H9 (cell line): ENCODE measurements around the gene SCG2. TPM values are rescaled to one million over a fixed set of nuclear protein-coding genes. Genes with fewer than 3 reads are reported as not detected.

Source experiments
- DNase-seq: peaks from one replicate; pipeline ENCODE4 v3.0.0-alpha.2; 2017
- H2AFZ ChIP-seq: one replicate; pipeline ENCODE4 v1.6.1; 2013; ENCODE audit warnings: mild to moderate bottlenecking, low read length, control low read depth, moderate library complexity
- H2AK5ac ChIP-seq: 2 replicates; pipeline ENCODE4 v1.6.1; 2013; ENCODE audit warnings: low read length, control low read depth, mixed read lengths; ENCODE audit not compliant: insufficient read length
- H2BK120ac ChIP-seq: one replicate; pipeline ENCODE4 v1.6.1; 2013; ENCODE audit warnings: low read depth, mild to moderate bottlenecking, low read length, control low read depth, inconsistent platforms; ENCODE audit not compliant: poor library complexity, severe bottlenecking
- H2BK12ac ChIP-seq: 2 replicates; pipeline ENCODE4 v1.6.1; 2013; ENCODE audit warnings: low read length, control low read depth, mixed read lengths, low read depth; ENCODE audit not compliant: insufficient read length
- H2BK15ac ChIP-seq: 2 replicates; pipeline ENCODE4 v1.6.1; 2013; ENCODE audit warnings: low read depth, low read length, control low read depth
- H2BK20ac ChIP-seq: one replicate; pipeline ENCODE4 v1.6.1; 2013; ENCODE audit warnings: low read depth, mild to moderate bottlenecking, low read length, control low read depth, inconsistent platforms; ENCODE audit not compliant: poor library complexity, severe bottlenecking
- H2BK5ac ChIP-seq: 2 replicates; pipeline ENCODE4 v1.6.1; 2013; ENCODE audit warnings: low read length, control low read depth, mixed read lengths; ENCODE audit not compliant: insufficient read length
- H3K14ac ChIP-seq: 2 replicates; pipeline ENCODE4 v1.6.1; 2013; ENCODE audit warnings: low read length, control low read depth; ENCODE audit not compliant: insufficient read depth
- H3K18ac ChIP-seq: 2 replicates; pipeline ENCODE4 v1.6.1; 2013; ENCODE audit warnings: low read depth, mild to moderate bottlenecking, mixed read lengths, low read length, control low read depth; ENCODE audit not compliant: insufficient read length
- H3K23ac ChIP-seq: 2 replicates; pipeline ENCODE4 v1.6.1; 2013; ENCODE audit warnings: low read length, control low read depth, mixed read lengths, low read depth; ENCODE audit not compliant: insufficient read length
- H3K23me2 ChIP-seq: 2 replicates; pipeline ENCODE4 v1.6.1; 2013; ENCODE audit warnings: low read depth, mild to moderate bottlenecking, mixed read lengths, low read length, control low read depth; ENCODE audit not compliant: insufficient read length, poor library complexity, severe bottlenecking
- H3K27ac ChIP-seq: 2 replicates; pipeline ENCODE4 v1.5.1; 2013; ENCODE audit warnings: low read length, control low read depth, mixed read lengths, low read depth; ENCODE audit not compliant: insufficient read length
- H3K27me3 ChIP-seq: 2 replicates; pipeline ENCODE4 v1.6.1; 2013; ENCODE audit warnings: low read length, control low read depth, inconsistent platforms; ENCODE audit not compliant: insufficient read depth
- H3K4ac ChIP-seq: 2 replicates; pipeline ENCODE4 v1.6.1; 2013; ENCODE audit warnings: low read depth, mild to moderate bottlenecking, control low read depth, inconsistent platforms, low read length, moderate library complexity
- H3K4me1 ChIP-seq: 2 replicates; pipeline ENCODE4 v1.6.1; 2013; ENCODE audit warnings: low read length, control low read depth, inconsistent platforms; ENCODE audit not compliant: insufficient read depth
- H3K4me2 ChIP-seq: 2 replicates; pipeline ENCODE4 v1.6.1; 2013; ENCODE audit warnings: low read length, control low read depth, mixed read lengths; ENCODE audit not compliant: insufficient read length, insufficient read depth
- H3K56ac ChIP-seq: 2 replicates; pipeline ENCODE4 v1.6.1; 2013; ENCODE audit warnings: low read depth, mild to moderate bottlenecking, mixed read lengths, low read length, control low read depth; ENCODE audit not compliant: insufficient read length
- H3K79me1 ChIP-seq: 2 replicates; pipeline ENCODE4 v1.6.1; 2013; ENCODE audit warnings: low read depth, mild to moderate bottlenecking, moderate library complexity, low read length, control low read depth, inconsistent platforms; ENCODE audit not compliant: insufficient read depth, poor library complexity, severe bottlenecking
- H3K79me2 ChIP-seq: 2 replicates; pipeline ENCODE4 v1.6.1; 2013; ENCODE audit warnings: low read length, control low read depth, inconsistent platforms; ENCODE audit not compliant: insufficient read depth
- H3K9ac ChIP-seq: 2 replicates; pipeline ENCODE4 v1.6.1; 2013; ENCODE audit warnings: low read length, control low read depth, mixed read lengths; ENCODE audit not compliant: insufficient read length; ENCODE audit errors: extremely low read depth
- H3K9me3 ChIP-seq: one replicate; pipeline ENCODE4 v1.6.1; 2013; ENCODE audit warnings: low read depth, low read length, inconsistent platforms; ENCODE audit not compliant: control insufficient read depth
- H3T11ph ChIP-seq: one replicate; pipeline ENCODE4 v1.6.1; 2013; ENCODE audit warnings: mild to moderate bottlenecking, low read length, control low read depth, inconsistent platforms
- H4K20me1 ChIP-seq: one replicate; pipeline ENCODE4 v1.6.1; 2013; ENCODE audit not compliant: control insufficient read depth, insufficient read length, insufficient read depth
- H4K5ac ChIP-seq: 2 replicates; pipeline ENCODE4 v1.6.1; 2013; ENCODE audit warnings: low read depth, mild to moderate bottlenecking, mixed read lengths, low read length, control low read depth; ENCODE audit not compliant: insufficient read length
- H4K8ac ChIP-seq: replicated peaks from 2 replicates; pipeline ENCODE4 v1.6.1; 2013; ENCODE audit warnings: low read length, control low read depth, mixed read lengths, low read depth; ENCODE audit not compliant: insufficient read length
- H4K91ac ChIP-seq: 2 replicates; pipeline ENCODE4 v1.6.1; 2013; ENCODE audit warnings: low read depth, mild to moderate bottlenecking, moderate library complexity, mixed read lengths, low read length, control low read depth; ENCODE audit not compliant: insufficient read length
- H3K27ac Mint-ChIP-seq, 3 experiments: 2 replicates in 2 of 3; 3 replicates in 1 of 3; pipeline ENCODE4 v1.8.0; 2020 to 2021; ENCODE audit warnings: mixed read lengths in 3 of 3, mild to moderate bottlenecking in 1 of 3, moderate library complexity in 1 of 3
- H3K27me3 Mint-ChIP-seq: 2 replicates; pipeline ENCODE4 v1.8.0; 2021; ENCODE audit warnings: low read depth, mild to moderate bottlenecking, moderate library complexity, mixed read lengths
- H3K36me3 Mint-ChIP-seq, 3 experiments: 2 replicates in 2 of 3; 3 replicates in 1 of 3; pipeline ENCODE4 v1.8.0; 2020 to 2021; ENCODE audit warnings: low read depth in 3 of 3, mixed read lengths in 3 of 3; ENCODE audit not compliant: insufficient read depth in 1 of 3
- H3K4me1 Mint-ChIP-seq, 2 experiments: 2 replicates each; pipeline ENCODE4 v1.8.0; 2020; ENCODE audit warnings: mixed read lengths in 2 of 2
- H3K4me3 Mint-ChIP-seq, 2 experiments: 2 replicates in 1 of 2; 3 replicates in 1 of 2; pipeline ENCODE4 v1.8.0; 2020 to 2021; ENCODE audit warnings: mild to moderate bottlenecking in 2 of 2, mixed read lengths in 2 of 2, moderate library complexity in 1 of 2
- H3K9me3 Mint-ChIP-seq, 2 experiments: 2 replicates in 1 of 2; 3 replicates in 1 of 2; pipeline ENCODE4 v1.8.0; 2020; ENCODE audit warnings: mild to moderate bottlenecking in 2 of 2, mixed read lengths in 2 of 2, moderate library complexity in 1 of 2
- CTCF ChIP-seq: fragments of 200-600 bp; sonication (generic); conservative IDR thresholded peaks from 3 replicates; pipeline ENCODE4 v1.8.0; 2021; ENCODE audit warnings: antibody characterized with exemption, mild to moderate bottlenecking
- WGBS: extraction: QIAGEN DNeasy Blood & Tissue Kit; methylation state at CpG from one replicate; pipeline ENCODE4 v1.1.7; 2013; ENCODE audit warnings: missing lambda C conversion rate, low lambda C conversion rate, mixed read lengths; ENCODE audit not compliant: insufficient read length; ENCODE audit errors: extremely low coverage; 5-methylcytosine and 5-hydroxymethylcytosine counted together
- total RNA-seq: library from RNA; stranded (reverse); gene quantifications from 2 replicates; pipeline ENCODE4 v1.2.1, GENCODE V29; 2021

SCG2 gene
- total RNA-seq, 1 experiment from 2014 or later = 4.4 TPM

GRCh38 chr2:223604231-223604630 lies 2.1 kb upstream of the SCG2 start:
- H4K8ac ChIP-seq = no peak overlapping the region
- H3K14ac ChIP-seq = no peak overlapping the region
- H3K27me3 ChIP-seq = no peaks in the 10 kb centered on the region
- no peaks in the 10 kb centered on the region for H3K9me3 ChIP-seq
- H3K4ac ChIP-seq = no peak overlapping the region
- no peak overlapping the region for H2AK5ac ChIP-seq
- no peak overlapping the region for H3T11ph ChIP-seq
- no peaks in the 10 kb centered on the region for H4K20me1 ChIP-seq
- no peak overlapping the region for H3K27ac ChIP-seq
- H3K9ac ChIP-seq = no peak overlapping the region
- H2BK5ac ChIP-seq = no peak overlapping the region
- no peaks in the 10 kb centered on the region for H3K79me2 ChIP-seq
- no peak overlapping the region for H3K4me2 ChIP-seq
- Mint-ChIP-seq H3K4me1 (peaks cover 8 to 16% of the 10 kb centered on the region in 2 experiments), H3K36me3 (no peaks in the 10 kb centered on the region), H3K27ac (no peak overlapping the region), H3K27me3 (no peaks in the 10 kb centered on the region; the same call in 1 of the 2 replicates), H3K9me3 (no peaks in the 10 kb centered on the region), H3K4me3 (no peak overlapping the region)
- no peaks in the 10 kb centered on the region for H3K4me1 ChIP-seq
- H2BK15ac ChIP-seq = no peak overlapping the region
- no peak overlapping the region for H4K91ac ChIP-seq
- no CpG with 5 or more reads among the region's 2 CpGs for WGBS
- no peak overlapping the region for H3K18ac ChIP-seq
- TF ChIP-seq CTCF = no peak
- no peaks in the 10 kb centered on the region for H3K23me2 ChIP-seq
- H2BK20ac ChIP-seq = no peak overlapping the region
- no peaks in the 10 kb centered on the region for H3K79me1 ChIP-seq
- DNase-seq = no peak
- H4K5ac ChIP-seq = no peak overlapping the region
- H3K23ac ChIP-seq = no peak overlapping the region
- H2BK12ac ChIP-seq = no peak overlapping the region
- H2BK120ac ChIP-seq = no peak overlapping the region
- H2AFZ ChIP-seq = no peak overlapping the region
- no peak overlapping the region for H3K56ac ChIP-seq
